SHP77 treated with DMSO at 0.1 percent for 48 hours (cell line): ENCODE results near the gene SCGN.

Experiments
- DNase-seq: peaks from one replicate; lab custom pipeline; 2025; lab: John Stamatoyannopoulos, UW

Gene SCGN

GRCh38 chr6:25652007-25652515 lies at the start of gene SCGN:
SCGN (plus strand) TSS chr6:25652215; CDS start chr6:25652404, 189 bp downstream.
- DNase-seq = peak; percentile 75

DNA sequence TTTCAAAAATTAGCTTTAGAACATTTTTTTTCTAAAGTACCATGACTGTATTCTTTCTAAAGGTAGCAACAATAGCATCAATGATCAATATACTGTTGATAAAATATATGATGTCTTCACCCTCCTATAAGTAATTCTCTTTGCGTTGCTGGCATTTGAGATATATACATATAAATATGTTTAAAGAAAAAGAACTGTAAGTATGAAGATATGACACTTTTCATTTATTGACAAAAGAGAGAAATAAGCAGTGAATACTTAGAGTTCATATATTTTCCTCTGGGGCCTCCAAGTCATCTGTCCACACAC lies 49.4 kb upstream of the SCGN start:
- no peak for DNase-seq

DNA sequence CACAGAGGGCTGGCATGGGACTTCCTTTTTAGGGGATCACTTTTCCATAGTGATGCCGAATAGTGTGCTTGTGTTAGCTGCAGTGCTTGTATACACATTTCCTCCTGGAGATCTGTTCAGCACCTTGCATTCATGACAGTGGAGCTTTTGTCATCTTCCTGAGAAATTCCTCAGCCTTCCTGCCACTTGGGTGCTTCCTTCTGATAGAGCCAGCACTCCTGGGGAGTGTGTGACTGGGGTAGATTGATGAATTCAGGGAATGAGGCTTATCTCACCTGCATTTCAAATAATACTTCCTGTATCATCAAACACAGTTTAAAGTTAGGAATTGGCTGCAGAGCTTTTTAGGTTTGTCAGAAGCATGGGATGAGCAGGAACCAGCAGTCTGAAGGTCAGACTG lies 48.8 kb upstream of the SCGN start:
- DNase-seq = no peak

GRCh38 chr6:25606151-25606550 lies 45.9 kb upstream of the SCGN start:
- DNase-seq = peak; percentile 29

GRCh38 chr6:25608558-25609174 lies 43.3 kb upstream of the SCGN start:
- no peak for DNase-seq

GRCh38 chr6:25612666-25613065 lies 39.3 kb upstream of the SCGN start:
- no peak for DNase-seq

DNA sequence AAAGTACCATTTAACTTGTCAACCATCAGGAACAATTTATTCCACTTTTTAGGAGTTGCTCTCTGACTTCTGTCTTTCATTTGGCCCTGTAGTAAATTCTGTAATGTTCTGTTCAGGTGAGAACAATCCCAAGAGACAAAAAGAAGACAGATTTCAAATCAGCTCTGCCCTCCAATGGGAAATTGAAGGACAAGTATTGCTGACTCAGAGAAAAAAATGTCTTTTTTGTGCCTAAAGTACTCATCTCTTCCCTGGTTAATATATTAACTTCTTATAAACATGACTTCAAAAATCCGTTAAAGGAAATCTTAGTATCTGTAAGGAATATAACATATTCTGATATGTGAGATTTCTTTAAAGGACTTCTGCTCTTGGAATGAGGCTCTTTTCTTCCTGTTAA lies 38.6 kb upstream of the SCGN start:
- DNase-seq = no peak

DNA sequence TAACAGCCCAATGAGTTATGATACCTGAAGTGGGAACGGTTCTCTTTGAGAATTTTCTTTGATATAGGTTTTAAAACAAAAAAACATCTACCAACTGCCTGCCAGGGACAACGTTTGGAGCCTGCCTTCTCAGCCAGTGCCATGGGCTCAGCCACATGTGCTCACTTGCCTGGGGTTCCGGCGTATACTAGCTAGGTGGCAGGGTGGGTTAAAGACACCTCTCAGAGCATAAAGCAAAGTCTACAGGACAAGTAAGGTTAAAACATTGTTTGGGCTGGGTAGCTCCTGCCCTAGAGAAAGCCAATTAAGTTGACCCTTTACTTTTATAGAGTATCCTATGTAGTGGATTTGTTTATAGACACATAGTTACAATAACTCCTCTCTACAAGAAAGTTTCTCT lies 38.0 kb upstream of the SCGN start:
- DNase-seq = no peak

- no peak for DNase-seq
Measured at GRCh38 chr6:25615471-25615870, 36.5 kb upstream of the SCGN start.

DNA sequence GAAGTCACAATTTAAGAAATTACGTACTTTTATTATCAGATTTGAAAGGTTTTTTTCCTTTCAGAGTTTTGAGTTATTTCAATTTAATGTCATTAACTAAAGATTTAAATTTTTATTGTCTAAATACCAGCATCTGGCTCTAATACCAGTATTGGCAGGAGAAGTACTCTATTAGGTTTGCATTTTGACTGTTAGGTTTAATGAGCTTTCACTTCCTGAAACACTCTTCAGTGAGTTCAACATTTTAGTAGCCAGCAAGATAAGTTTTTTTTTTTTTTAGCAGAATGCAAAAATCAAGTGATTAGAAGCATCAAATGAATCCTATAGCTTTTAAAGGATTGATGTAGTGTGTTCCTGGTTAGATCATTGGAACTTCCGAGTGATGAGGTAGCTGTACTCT lies 34.0 kb upstream of the SCGN start:
- DNase-seq = no peak

DNA sequence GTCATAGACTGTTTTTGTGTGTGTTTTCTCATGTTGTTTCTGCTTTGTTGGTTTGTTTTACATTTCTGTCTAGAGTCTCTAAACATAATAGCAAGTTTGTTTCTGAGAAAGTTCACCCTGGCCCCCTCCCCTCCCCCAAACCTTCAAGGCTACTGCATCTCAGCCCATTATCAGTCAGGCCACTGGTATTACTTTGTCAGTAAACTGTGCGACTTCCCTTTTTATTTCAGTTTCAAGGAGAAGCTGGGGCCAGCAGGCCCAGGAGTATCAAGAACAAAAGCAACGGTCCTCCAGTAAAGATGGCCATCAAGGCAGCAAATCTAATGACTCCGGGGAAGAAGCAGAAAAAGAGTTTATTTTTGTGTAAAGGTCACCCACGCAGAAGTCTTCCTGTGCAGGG lies 32.8 kb upstream of the SCGN start:
- DNase-seq = no peak

GRCh38 chr6:25620391-25620790 lies 31.6 kb upstream of the SCGN start:
- DNase-seq = no peak

DNA sequence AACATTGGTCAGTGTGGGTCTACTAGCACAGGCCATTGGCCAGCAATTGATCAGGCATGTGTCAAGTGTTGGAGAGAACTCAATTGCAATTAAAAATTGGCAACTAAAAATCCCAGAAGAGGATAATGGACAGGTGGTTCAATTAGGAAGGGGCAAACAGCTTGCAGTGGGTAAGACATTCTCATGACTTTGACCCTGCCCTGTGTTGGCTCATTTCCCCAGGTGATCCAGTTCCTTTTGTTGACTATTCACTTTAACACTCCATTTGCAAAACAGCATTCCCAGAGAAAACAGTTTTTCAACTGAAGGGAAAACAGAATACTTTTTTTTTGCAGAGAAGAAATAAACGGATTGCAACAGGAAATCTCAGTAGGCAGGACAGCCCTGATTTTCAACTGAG lies 28.9 kb upstream of the SCGN start:
- no peak for DNase-seq

- peak; percentile 43 for DNase-seq
Measured at GRCh38 chr6:25623879-25624278, 28.1 kb upstream of the SCGN start.

- DNase-seq = no peak
Measured at GRCh38 chr6:25627001-25627400, 25.0 kb upstream of the SCGN start.

GRCh38 chr6:25628471-25629197 lies 23.4 kb upstream of the SCGN start:
- no peak for DNase-seq

- peak; percentile 81 for DNase-seq
Measured at GRCh38 chr6:25629198-25629576, 22.8 kb upstream of the SCGN start.

- DNase-seq = no peak
Measured at GRCh38 chr6:25630508-25631278, 21.3 kb upstream of the SCGN start.

DNA sequence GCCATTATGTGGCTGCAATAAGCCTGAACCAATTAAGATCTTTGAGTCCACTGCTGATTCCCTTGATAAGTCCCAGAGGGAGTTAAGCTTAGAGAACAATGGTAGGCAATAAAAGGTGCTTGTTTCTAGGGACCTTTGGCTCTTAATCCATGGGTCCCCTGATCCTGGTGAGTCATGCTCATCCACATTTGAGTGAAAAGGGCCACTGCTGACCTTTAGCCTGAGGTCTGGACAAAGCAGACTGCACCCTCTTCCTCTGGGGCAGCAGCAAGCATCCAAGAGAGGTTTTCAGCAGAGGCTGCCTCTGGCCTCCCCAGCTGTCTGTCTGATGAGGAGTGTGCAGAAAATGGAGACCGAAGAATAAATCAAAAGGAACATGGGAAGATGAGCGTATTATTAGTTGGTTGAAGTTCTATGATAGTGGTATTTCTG lies 16.1 kb upstream of the SCGN start:
- peak; percentile 14 for DNase-seq

DNA sequence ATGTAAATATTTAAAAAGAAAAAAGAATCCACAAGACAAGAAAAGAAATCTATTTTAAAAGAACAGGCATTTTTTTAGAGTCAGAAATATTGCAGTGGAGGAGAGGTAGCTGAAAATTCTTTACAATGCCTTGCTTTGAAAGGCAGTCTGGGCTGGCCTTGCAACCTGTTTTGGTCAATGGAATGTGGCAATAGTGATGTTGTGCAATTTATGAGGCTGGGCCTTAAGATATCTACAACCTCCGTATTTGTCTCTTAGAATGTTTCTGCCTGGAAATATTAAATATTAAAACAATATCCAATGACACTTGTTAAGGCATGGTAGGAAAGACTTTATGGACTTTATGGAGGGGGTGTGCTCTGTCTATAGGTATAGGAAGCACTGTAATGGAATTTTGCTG lies 14.8 kb upstream of the SCGN start:
- no peak for DNase-seq

- DNase-seq = no peak
Measured at GRCh38 chr6:25637960-25638434, 14.0 kb upstream of the SCGN start.

DNA sequence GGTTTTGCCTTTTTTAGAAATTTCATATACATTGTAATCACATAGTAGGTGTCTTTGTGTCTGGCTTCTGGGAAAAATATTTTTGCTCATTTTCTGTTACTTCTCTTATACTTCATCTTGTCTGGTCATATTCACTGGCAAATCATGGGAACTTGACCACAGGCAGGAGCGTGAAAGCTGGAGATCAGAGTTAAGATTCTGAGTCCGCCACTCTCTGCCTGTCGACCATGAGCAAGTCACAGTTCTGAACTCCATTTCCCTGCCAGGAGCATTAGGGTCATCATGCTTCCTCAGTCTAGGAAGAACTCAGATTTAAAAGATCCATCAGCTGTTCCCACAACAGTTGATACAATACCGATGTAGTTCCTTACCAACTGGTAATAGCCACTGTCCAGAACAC lies 12.4 kb upstream of the SCGN start:
- DNase-seq = no peak

- no peak for DNase-seq
Measured at GRCh38 chr6:25640446-25640845, 11.6 kb upstream of the SCGN start.
